H9 (cell line): Measurements from ENCODE around the gene SERPINH1. TPM values are rescaled to one million over a fixed set of nuclear protein-coding genes. Genes with fewer than 3 reads are reported as not detected.

Source experiments
- DNase-seq: peaks from one replicate; pipeline ENCODE4 v3.0.0-alpha.2; 2017
- H2AFZ ChIP-seq: one replicate; pipeline ENCODE4 v1.6.1; 2013; ENCODE audit warnings: mild to moderate bottlenecking, low read length, control low read depth, moderate library complexity
- H2AK5ac ChIP-seq: 2 replicates; pipeline ENCODE4 v1.6.1; 2013; ENCODE audit warnings: low read length, control low read depth, mixed read lengths; ENCODE audit not compliant: insufficient read length
- H2BK120ac ChIP-seq: one replicate; pipeline ENCODE4 v1.6.1; 2013; ENCODE audit warnings: low read depth, mild to moderate bottlenecking, low read length, control low read depth, inconsistent platforms; ENCODE audit not compliant: poor library complexity, severe bottlenecking
- H2BK12ac ChIP-seq: 2 replicates; pipeline ENCODE4 v1.6.1; 2013; ENCODE audit warnings: low read length, control low read depth, mixed read lengths, low read depth; ENCODE audit not compliant: insufficient read length
- H2BK15ac ChIP-seq: 2 replicates; pipeline ENCODE4 v1.6.1; 2013; ENCODE audit warnings: low read depth, low read length, control low read depth
- H2BK20ac ChIP-seq: one replicate; pipeline ENCODE4 v1.6.1; 2013; ENCODE audit warnings: low read depth, mild to moderate bottlenecking, low read length, control low read depth, inconsistent platforms; ENCODE audit not compliant: poor library complexity, severe bottlenecking
- H2BK5ac ChIP-seq: 2 replicates; pipeline ENCODE4 v1.6.1; 2013; ENCODE audit warnings: low read length, control low read depth, mixed read lengths; ENCODE audit not compliant: insufficient read length
- H3K14ac ChIP-seq: 2 replicates; pipeline ENCODE4 v1.6.1; 2013; ENCODE audit warnings: low read length, control low read depth; ENCODE audit not compliant: insufficient read depth
- H3K18ac ChIP-seq: 2 replicates; pipeline ENCODE4 v1.6.1; 2013; ENCODE audit warnings: low read depth, mild to moderate bottlenecking, mixed read lengths, low read length, control low read depth; ENCODE audit not compliant: insufficient read length
- H3K23ac ChIP-seq: 2 replicates; pipeline ENCODE4 v1.6.1; 2013; ENCODE audit warnings: low read length, control low read depth, mixed read lengths, low read depth; ENCODE audit not compliant: insufficient read length
- H3K23me2 ChIP-seq: 2 replicates; pipeline ENCODE4 v1.6.1; 2013; ENCODE audit warnings: low read depth, mild to moderate bottlenecking, mixed read lengths, low read length, control low read depth; ENCODE audit not compliant: insufficient read length, poor library complexity, severe bottlenecking
- H3K27ac ChIP-seq: 2 replicates; pipeline ENCODE4 v1.5.1; 2013; ENCODE audit warnings: low read length, control low read depth, mixed read lengths, low read depth; ENCODE audit not compliant: insufficient read length
- H3K27me3 ChIP-seq: 2 replicates; pipeline ENCODE4 v1.6.1; 2013; ENCODE audit warnings: low read length, control low read depth, inconsistent platforms; ENCODE audit not compliant: insufficient read depth
- H3K4ac ChIP-seq: 2 replicates; pipeline ENCODE4 v1.6.1; 2013; ENCODE audit warnings: low read depth, mild to moderate bottlenecking, control low read depth, inconsistent platforms, low read length, moderate library complexity
- H3K4me1 ChIP-seq: 2 replicates; pipeline ENCODE4 v1.6.1; 2013; ENCODE audit warnings: low read length, control low read depth, inconsistent platforms; ENCODE audit not compliant: insufficient read depth
- H3K4me2 ChIP-seq: 2 replicates; pipeline ENCODE4 v1.6.1; 2013; ENCODE audit warnings: low read length, control low read depth, mixed read lengths; ENCODE audit not compliant: insufficient read length, insufficient read depth
- H3K56ac ChIP-seq: 2 replicates; pipeline ENCODE4 v1.6.1; 2013; ENCODE audit warnings: low read depth, mild to moderate bottlenecking, mixed read lengths, low read length, control low read depth; ENCODE audit not compliant: insufficient read length
- H3K79me1 ChIP-seq: 2 replicates; pipeline ENCODE4 v1.6.1; 2013; ENCODE audit warnings: low read depth, mild to moderate bottlenecking, moderate library complexity, low read length, control low read depth, inconsistent platforms; ENCODE audit not compliant: insufficient read depth, poor library complexity, severe bottlenecking
- H3K79me2 ChIP-seq: 2 replicates; pipeline ENCODE4 v1.6.1; 2013; ENCODE audit warnings: low read length, control low read depth, inconsistent platforms; ENCODE audit not compliant: insufficient read depth
- H3K9ac ChIP-seq: 2 replicates; pipeline ENCODE4 v1.6.1; 2013; ENCODE audit warnings: low read length, control low read depth, mixed read lengths; ENCODE audit not compliant: insufficient read length; ENCODE audit errors: extremely low read depth
- H3K9me3 ChIP-seq: one replicate; pipeline ENCODE4 v1.6.1; 2013; ENCODE audit warnings: low read depth, low read length, inconsistent platforms; ENCODE audit not compliant: control insufficient read depth
- H3T11ph ChIP-seq: one replicate; pipeline ENCODE4 v1.6.1; 2013; ENCODE audit warnings: mild to moderate bottlenecking, low read length, control low read depth, inconsistent platforms
- H4K20me1 ChIP-seq: one replicate; pipeline ENCODE4 v1.6.1; 2013; ENCODE audit not compliant: control insufficient read depth, insufficient read length, insufficient read depth
- H4K5ac ChIP-seq: 2 replicates; pipeline ENCODE4 v1.6.1; 2013; ENCODE audit warnings: low read depth, mild to moderate bottlenecking, mixed read lengths, low read length, control low read depth; ENCODE audit not compliant: insufficient read length
- H4K8ac ChIP-seq: replicated peaks from 2 replicates; pipeline ENCODE4 v1.6.1; 2013; ENCODE audit warnings: low read length, control low read depth, mixed read lengths, low read depth; ENCODE audit not compliant: insufficient read length
- H4K91ac ChIP-seq: 2 replicates; pipeline ENCODE4 v1.6.1; 2013; ENCODE audit warnings: low read depth, mild to moderate bottlenecking, moderate library complexity, mixed read lengths, low read length, control low read depth; ENCODE audit not compliant: insufficient read length
- H3K27ac Mint-ChIP-seq, 3 experiments: 2 replicates in 2 of 3; 3 replicates in 1 of 3; pipeline ENCODE4 v1.8.0; 2020 to 2021; ENCODE audit warnings: mixed read lengths in 3 of 3, mild to moderate bottlenecking in 1 of 3, moderate library complexity in 1 of 3
- H3K27me3 Mint-ChIP-seq: 2 replicates; pipeline ENCODE4 v1.8.0; 2021; ENCODE audit warnings: low read depth, mild to moderate bottlenecking, moderate library complexity, mixed read lengths
- H3K36me3 Mint-ChIP-seq, 3 experiments: 2 replicates in 2 of 3; 3 replicates in 1 of 3; pipeline ENCODE4 v1.8.0; 2020 to 2021; ENCODE audit warnings: low read depth in 3 of 3, mixed read lengths in 3 of 3; ENCODE audit not compliant: insufficient read depth in 1 of 3
- H3K4me1 Mint-ChIP-seq, 2 experiments: 2 replicates each; pipeline ENCODE4 v1.8.0; 2020; ENCODE audit warnings: mixed read lengths in 2 of 2
- H3K4me3 Mint-ChIP-seq, 2 experiments: 2 replicates in 1 of 2; 3 replicates in 1 of 2; pipeline ENCODE4 v1.8.0; 2020 to 2021; ENCODE audit warnings: mild to moderate bottlenecking in 2 of 2, mixed read lengths in 2 of 2, moderate library complexity in 1 of 2
- H3K9me3 Mint-ChIP-seq, 2 experiments: 2 replicates in 1 of 2; 3 replicates in 1 of 2; pipeline ENCODE4 v1.8.0; 2020; ENCODE audit warnings: mild to moderate bottlenecking in 2 of 2, mixed read lengths in 2 of 2, moderate library complexity in 1 of 2
- WGBS: extraction: QIAGEN DNeasy Blood & Tissue Kit; methylation state at CpG from one replicate; pipeline ENCODE4 v1.1.7; 2013; ENCODE audit warnings: missing lambda C conversion rate, low lambda C conversion rate, mixed read lengths; ENCODE audit not compliant: insufficient read length; ENCODE audit errors: extremely low coverage; 5-methylcytosine and 5-hydroxymethylcytosine counted together
- total RNA-seq: library from RNA; stranded (reverse); gene quantifications from 2 replicates; pipeline ENCODE4 v1.2.1, GENCODE V29; 2021
- TF ChIP-seq, protein P1 (sequence below): fragments of 200-600 bp; sonication (generic); conservative IDR thresholded peaks from 3 replicates; pipeline ENCODE4 v1.8.0; 2021; ENCODE audit warnings: antibody characterized with exemption, mild to moderate bottlenecking

SERPINH1 gene
- total RNA-seq, 1 experiment from 2014 or later: 253 TPM

DNA sequence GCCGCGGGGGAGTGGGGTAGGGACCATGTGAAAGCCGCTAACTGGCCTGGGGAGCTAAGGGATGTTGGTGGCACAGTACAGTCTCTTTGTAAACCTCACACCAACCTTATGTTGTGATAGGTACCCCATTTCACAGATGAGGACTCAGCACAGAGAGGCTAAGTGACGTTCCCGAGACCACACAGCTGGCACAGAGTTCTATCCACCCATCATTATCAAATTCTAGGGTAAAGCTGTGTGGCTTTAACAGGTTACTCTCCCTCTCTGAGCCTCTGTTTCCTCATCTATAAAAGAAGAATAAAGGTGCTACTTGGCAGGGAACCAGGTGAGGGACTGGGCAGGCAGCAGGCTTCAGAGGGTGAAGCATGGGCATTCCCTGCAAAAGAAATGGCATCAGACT is 34.9 kb upstream of the SERPINH1 start:
- Mint-ChIP-seq H3K4me3 (peak overlapping the region; percentile 82 to 94), H3K36me3 (no peaks in the 10 kb centered on the region), H3K4me1 (peaks cover 22 to 31% of the 10 kb centered on the region in 2 experiments), H3K27ac (no peak overlapping the region), H3K27me3 (peaks cover 42% of the 10 kb centered on the region), H3K9me3 (no peaks in the 10 kb centered on the region)
- TF ChIP-seq, protein P1, sequence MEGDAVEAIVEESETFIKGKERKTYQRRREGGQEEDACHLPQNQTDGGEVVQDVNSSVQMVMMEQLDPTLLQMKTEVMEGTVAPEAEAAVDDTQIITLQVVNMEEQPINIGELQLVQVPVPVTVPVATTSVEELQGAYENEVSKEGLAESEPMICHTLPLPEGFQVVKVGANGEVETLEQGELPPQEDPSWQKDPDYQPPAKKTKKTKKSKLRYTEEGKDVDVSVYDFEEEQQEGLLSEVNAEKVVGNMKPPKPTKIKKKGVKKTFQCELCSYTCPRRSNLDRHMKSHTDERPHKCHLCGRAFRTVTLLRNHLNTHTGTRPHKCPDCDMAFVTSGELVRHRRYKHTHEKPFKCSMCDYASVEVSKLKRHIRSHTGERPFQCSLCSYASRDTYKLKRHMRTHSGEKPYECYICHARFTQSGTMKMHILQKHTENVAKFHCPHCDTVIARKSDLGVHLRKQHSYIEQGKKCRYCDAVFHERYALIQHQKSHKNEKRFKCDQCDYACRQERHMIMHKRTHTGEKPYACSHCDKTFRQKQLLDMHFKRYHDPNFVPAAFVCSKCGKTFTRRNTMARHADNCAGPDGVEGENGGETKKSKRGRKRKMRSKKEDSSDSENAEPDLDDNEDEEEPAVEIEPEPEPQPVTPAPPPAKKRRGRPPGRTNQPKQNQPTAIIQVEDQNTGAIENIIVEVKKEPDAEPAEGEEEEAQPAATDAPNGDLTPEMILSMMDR: no peak
- Histone ChIP-seq H3K27me3 (peaks cover 17% of the 10 kb centered on the region; the same call in 1 of the 2 replicates), H3K9ac (no peak overlapping the region), H2BK120ac (no peak overlapping the region), H3K79me2 (no peaks in the 10 kb centered on the region), H3K18ac (no peak overlapping the region), H2BK15ac (no peak overlapping the region), H3K56ac (no peak overlapping the region), H2BK5ac (no peak overlapping the region), H3K27ac (no peak overlapping the region), H2AFZ (no peak overlapping the region), H2BK20ac (no peak overlapping the region), H3K23me2 (peaks cover 15% of the 10 kb centered on the region), H3K23ac (no peak overlapping the region), H3K79me1 (no peaks in the 10 kb centered on the region), H3K14ac (no peak overlapping the region), H3K4me2 (no peak overlapping the region), H2BK12ac (no peak overlapping the region), H2AK5ac (no peak overlapping the region), H3K4me1 (no peaks in the 10 kb centered on the region), H4K91ac (no peak overlapping the region), H3T11ph (no peak overlapping the region), H3K4ac (no peak overlapping the region), H3K9me3 (no peaks in the 10 kb centered on the region), H4K20me1 (no peaks in the 10 kb centered on the region), H4K5ac (no peak overlapping the region), H4K8ac (no peak overlapping the region)
- no peak for DNase-seq
- no CpG with 5 or more reads among the region's 5 CpGs for WGBS
